Stimulated activated CD4-positive, alpha-beta T cell treated with anti-CD3 and anti-CD28 coated beads, Interleukin-2, amount 100 ng/mL, for 24 hours (primary cell): ENCODE data around the gene SATB1.
A peak's percentile ranks its signal among the peaks of the same experiment; 100 is the strongest.
"Not testable (repeated sequence)": the region's sequence is repeated elsewhere in the genome, so short reads cannot be mapped to it uniquely, and the experiment has no call there.

Experiments used
- DNase-seq, 2 donors: peaks; one replicate each; pipeline ENCODE4 v3.0.0-alpha.2; 2020

Gene SATB1

GRCh38 chr3:18424729-18425640 lies at the start of gene SATB1:
Gene SATB1 (minus strand): TSS chr3:18425339. CDS start chr3:18420967, 4,372 bp downstream.
- DNase-seq: peak; percentile 68 to 74

- DNase-seq: no peak
These were observed 49.1 kb upstream of the SATB1 start for GRCh38 chr3:18474202-18474601.

- DNase-seq: no peak
These were observed 44.6 kb upstream of the SATB1 start for GRCh38 chr3:18469775-18470174.

- DNase-seq: no peak
These were observed 41.0 kb upstream of the SATB1 start for GRCh38 chr3:18466136-18466535.

GRCh38 chr3:18454766-18455165 lies 29.6 kb upstream of the SATB1 start:
- no peak for DNase-seq

- DNase-seq: not testable (repeated sequence)
These were observed 24.5 kb upstream of the SATB1 start for GRCh38 chr3:18449618-18450017.

- no peak for DNase-seq
These were observed 22.6 kb upstream of the SATB1 start for GRCh38 chr3:18447720-18448119.

- DNase-seq: no peak
These were observed 21.1 kb upstream of the SATB1 start for GRCh38 chr3:18446149-18446825.

- DNase-seq: peak; percentile 72 to 74
These were observed 20.4 kb upstream of the SATB1 start for GRCh38 chr3:18445401-18446148.

- DNase-seq: peak; percentile 73 to 76
These were observed 19.7 kb upstream of the SATB1 start for GRCh38 chr3:18444595-18445400.

GRCh38 chr3:18443665-18444594 lies 18.8 kb upstream of the SATB1 start:
- DNase-seq: peak; percentile 49 to 52

GRCh38 chr3:18442756-18443664 lies 17.9 kb upstream of the SATB1 start:
- peak; percentile 31 to 46 for DNase-seq

- DNase-seq: no peak
These were observed 16.4 kb upstream of the SATB1 start for GRCh38 chr3:18441551-18441950.

GRCh38 chr3:18440066-18440722 lies 15.1 kb upstream of the SATB1 start:
- DNase-seq: no peak

- DNase-seq: no peak
These were observed 14.1 kb upstream of the SATB1 start for GRCh38 chr3:18439281-18439680.

- peak; percentile 46 to 53 for DNase-seq
These were observed 13.4 kb upstream of the SATB1 start for GRCh38 chr3:18438586-18438985.

GRCh38 chr3:18436213-18436612 lies 11.1 kb upstream of the SATB1 start:
- no peak for DNase-seq

- DNase-seq: no peak
These were observed 9.6 kb upstream of the SATB1 start for GRCh38 chr3:18434711-18435110.

GRCh38 chr3:18432752-18433151 lies 7.6 kb upstream of the SATB1 start:
- DNase-seq: no peak

- no peak for DNase-seq
These were observed 6.1 kb upstream of the SATB1 start for GRCh38 chr3:18431266-18431665.
